H9 (cell line): ENCODE data around the gene KCNMB1. TPM values are rescaled to one million over a fixed set of nuclear protein-coding genes. Genes with fewer than 3 reads are reported as not detected.

Experiments
- DNase-seq: peaks from one replicate; pipeline ENCODE4 v3.0.0-alpha.2; 2017
- H2AFZ ChIP-seq: one replicate; pipeline ENCODE4 v1.6.1; 2013; ENCODE audit warnings: mild to moderate bottlenecking, low read length, control low read depth, moderate library complexity
- H2AK5ac ChIP-seq: 2 replicates; pipeline ENCODE4 v1.6.1; 2013; ENCODE audit warnings: low read length, control low read depth, mixed read lengths; ENCODE audit not compliant: insufficient read length
- H2BK120ac ChIP-seq: one replicate; pipeline ENCODE4 v1.6.1; 2013; ENCODE audit warnings: low read depth, mild to moderate bottlenecking, low read length, control low read depth, inconsistent platforms; ENCODE audit not compliant: poor library complexity, severe bottlenecking
- H2BK12ac ChIP-seq: 2 replicates; pipeline ENCODE4 v1.6.1; 2013; ENCODE audit warnings: low read length, control low read depth, mixed read lengths, low read depth; ENCODE audit not compliant: insufficient read length
- H2BK15ac ChIP-seq: 2 replicates; pipeline ENCODE4 v1.6.1; 2013; ENCODE audit warnings: low read depth, low read length, control low read depth
- H2BK20ac ChIP-seq: one replicate; pipeline ENCODE4 v1.6.1; 2013; ENCODE audit warnings: low read depth, mild to moderate bottlenecking, low read length, control low read depth, inconsistent platforms; ENCODE audit not compliant: poor library complexity, severe bottlenecking
- H2BK5ac ChIP-seq: 2 replicates; pipeline ENCODE4 v1.6.1; 2013; ENCODE audit warnings: low read length, control low read depth, mixed read lengths; ENCODE audit not compliant: insufficient read length
- H3K14ac ChIP-seq: 2 replicates; pipeline ENCODE4 v1.6.1; 2013; ENCODE audit warnings: low read length, control low read depth; ENCODE audit not compliant: insufficient read depth
- H3K18ac ChIP-seq: 2 replicates; pipeline ENCODE4 v1.6.1; 2013; ENCODE audit warnings: low read depth, mild to moderate bottlenecking, mixed read lengths, low read length, control low read depth; ENCODE audit not compliant: insufficient read length
- H3K23ac ChIP-seq: 2 replicates; pipeline ENCODE4 v1.6.1; 2013; ENCODE audit warnings: low read length, control low read depth, mixed read lengths, low read depth; ENCODE audit not compliant: insufficient read length
- H3K23me2 ChIP-seq: 2 replicates; pipeline ENCODE4 v1.6.1; 2013; ENCODE audit warnings: low read depth, mild to moderate bottlenecking, mixed read lengths, low read length, control low read depth; ENCODE audit not compliant: insufficient read length, poor library complexity, severe bottlenecking
- H3K27ac ChIP-seq: 2 replicates; pipeline ENCODE4 v1.5.1; 2013; ENCODE audit warnings: low read length, control low read depth, mixed read lengths, low read depth; ENCODE audit not compliant: insufficient read length
- H3K27me3 ChIP-seq: 2 replicates; pipeline ENCODE4 v1.6.1; 2013; ENCODE audit warnings: low read length, control low read depth, inconsistent platforms; ENCODE audit not compliant: insufficient read depth
- H3K4ac ChIP-seq: 2 replicates; pipeline ENCODE4 v1.6.1; 2013; ENCODE audit warnings: low read depth, mild to moderate bottlenecking, control low read depth, inconsistent platforms, low read length, moderate library complexity
- H3K4me1 ChIP-seq: 2 replicates; pipeline ENCODE4 v1.6.1; 2013; ENCODE audit warnings: low read length, control low read depth, inconsistent platforms; ENCODE audit not compliant: insufficient read depth
- H3K4me2 ChIP-seq: 2 replicates; pipeline ENCODE4 v1.6.1; 2013; ENCODE audit warnings: low read length, control low read depth, mixed read lengths; ENCODE audit not compliant: insufficient read length, insufficient read depth
- H3K56ac ChIP-seq: 2 replicates; pipeline ENCODE4 v1.6.1; 2013; ENCODE audit warnings: low read depth, mild to moderate bottlenecking, mixed read lengths, low read length, control low read depth; ENCODE audit not compliant: insufficient read length
- H3K79me1 ChIP-seq: 2 replicates; pipeline ENCODE4 v1.6.1; 2013; ENCODE audit warnings: low read depth, mild to moderate bottlenecking, moderate library complexity, low read length, control low read depth, inconsistent platforms; ENCODE audit not compliant: insufficient read depth, poor library complexity, severe bottlenecking
- H3K79me2 ChIP-seq: 2 replicates; pipeline ENCODE4 v1.6.1; 2013; ENCODE audit warnings: low read length, control low read depth, inconsistent platforms; ENCODE audit not compliant: insufficient read depth
- H3K9ac ChIP-seq: 2 replicates; pipeline ENCODE4 v1.6.1; 2013; ENCODE audit warnings: low read length, control low read depth, mixed read lengths; ENCODE audit not compliant: insufficient read length; ENCODE audit errors: extremely low read depth
- H3K9me3 ChIP-seq: one replicate; pipeline ENCODE4 v1.6.1; 2013; ENCODE audit warnings: low read depth, low read length, inconsistent platforms; ENCODE audit not compliant: control insufficient read depth
- H3T11ph ChIP-seq: one replicate; pipeline ENCODE4 v1.6.1; 2013; ENCODE audit warnings: mild to moderate bottlenecking, low read length, control low read depth, inconsistent platforms
- H4K20me1 ChIP-seq: one replicate; pipeline ENCODE4 v1.6.1; 2013; ENCODE audit not compliant: control insufficient read depth, insufficient read length, insufficient read depth
- H4K5ac ChIP-seq: 2 replicates; pipeline ENCODE4 v1.6.1; 2013; ENCODE audit warnings: low read depth, mild to moderate bottlenecking, mixed read lengths, low read length, control low read depth; ENCODE audit not compliant: insufficient read length
- H4K8ac ChIP-seq: replicated peaks from 2 replicates; pipeline ENCODE4 v1.6.1; 2013; ENCODE audit warnings: low read length, control low read depth, mixed read lengths, low read depth; ENCODE audit not compliant: insufficient read length
- H4K91ac ChIP-seq: 2 replicates; pipeline ENCODE4 v1.6.1; 2013; ENCODE audit warnings: low read depth, mild to moderate bottlenecking, moderate library complexity, mixed read lengths, low read length, control low read depth; ENCODE audit not compliant: insufficient read length
- H3K27ac Mint-ChIP-seq, 3 experiments: 2 replicates in 2 of 3; 3 replicates in 1 of 3; pipeline ENCODE4 v1.8.0; 2020 to 2021; ENCODE audit warnings: mixed read lengths in 3 of 3, mild to moderate bottlenecking in 1 of 3, moderate library complexity in 1 of 3
- H3K27me3 Mint-ChIP-seq: 2 replicates; pipeline ENCODE4 v1.8.0; 2021; ENCODE audit warnings: low read depth, mild to moderate bottlenecking, moderate library complexity, mixed read lengths
- H3K36me3 Mint-ChIP-seq, 3 experiments: 2 replicates in 2 of 3; 3 replicates in 1 of 3; pipeline ENCODE4 v1.8.0; 2020 to 2021; ENCODE audit warnings: low read depth in 3 of 3, mixed read lengths in 3 of 3; ENCODE audit not compliant: insufficient read depth in 1 of 3
- H3K4me1 Mint-ChIP-seq, 2 experiments: 2 replicates each; pipeline ENCODE4 v1.8.0; 2020; ENCODE audit warnings: mixed read lengths in 2 of 2
- H3K4me3 Mint-ChIP-seq, 2 experiments: 2 replicates in 1 of 2; 3 replicates in 1 of 2; pipeline ENCODE4 v1.8.0; 2020 to 2021; ENCODE audit warnings: mild to moderate bottlenecking in 2 of 2, mixed read lengths in 2 of 2, moderate library complexity in 1 of 2
- H3K9me3 Mint-ChIP-seq, 2 experiments: 2 replicates in 1 of 2; 3 replicates in 1 of 2; pipeline ENCODE4 v1.8.0; 2020; ENCODE audit warnings: mild to moderate bottlenecking in 2 of 2, mixed read lengths in 2 of 2, moderate library complexity in 1 of 2
- CTCF ChIP-seq: fragments of 200-600 bp; sonication (generic); conservative IDR thresholded peaks from 3 replicates; pipeline ENCODE4 v1.8.0; 2021; ENCODE audit warnings: antibody characterized with exemption, mild to moderate bottlenecking
- WGBS: extraction: QIAGEN DNeasy Blood & Tissue Kit; methylation state at CpG from one replicate; pipeline ENCODE4 v1.1.7; 2013; ENCODE audit warnings: missing lambda C conversion rate, low lambda C conversion rate, mixed read lengths; ENCODE audit not compliant: insufficient read length; ENCODE audit errors: extremely low coverage; 5-methylcytosine and 5-hydroxymethylcytosine counted together
- total RNA-seq: library from RNA; stranded (reverse); gene quantifications from 2 replicates; pipeline ENCODE4 v1.2.1, GENCODE V29; 2021

KCNMB1 gene
- total RNA-seq, 1 experiment from 2014 or later: 0.28 TPM

DNA sequence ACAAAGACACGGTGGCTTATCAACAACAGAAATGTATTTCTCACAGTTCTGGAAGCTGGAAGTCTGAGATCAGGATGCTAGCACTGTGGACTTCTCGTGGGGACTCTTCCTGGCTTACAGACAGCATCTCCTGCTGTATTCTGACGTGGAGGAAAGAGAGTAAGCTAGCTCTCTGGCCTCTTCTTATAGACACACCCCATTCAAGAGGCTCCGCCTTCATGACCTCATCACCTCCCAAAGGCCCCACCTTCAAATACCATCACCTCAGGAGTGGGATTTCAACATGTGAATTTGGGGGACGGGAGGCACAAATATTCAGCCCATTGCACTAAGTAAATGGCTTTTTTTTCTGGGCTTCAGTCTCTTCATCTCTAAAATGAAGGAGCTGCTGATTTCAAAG is 27.6 kb downstream of the KCNMB1 start:
- H2AK5ac ChIP-seq: no peak overlapping the region
- no peak overlapping the region for H3K4ac ChIP-seq
- no peaks in the 10 kb centered on the region for H3K79me1 ChIP-seq
- no peak overlapping the region for H3T11ph ChIP-seq
- H2BK12ac ChIP-seq: no peak overlapping the region
- no CpG with 5 or more reads among the region's 5 CpGs for WGBS
- no peak for DNase-seq
- no peak overlapping the region for H3K4me3 Mint-ChIP-seq
- H3K18ac ChIP-seq: no peak overlapping the region
- no peak overlapping the region for H4K91ac ChIP-seq
- peaks cover 1% of the 10 kb centered on the region for H3K27me3 Mint-ChIP-seq
- no peak overlapping the region for H2BK120ac ChIP-seq
- no peak overlapping the region for H2BK20ac ChIP-seq
- H3K4me1 Mint-ChIP-seq: peaks cover 15 to 28% of the 10 kb centered on the region in 2 experiments
- H3K14ac ChIP-seq: no peak overlapping the region
- no peak overlapping the region for H3K27ac Mint-ChIP-seq
- no peaks in the 10 kb centered on the region for H3K9me3 ChIP-seq
- H2BK5ac ChIP-seq: no peak overlapping the region
- no peak overlapping the region for H3K56ac ChIP-seq
- no peak overlapping the region for H3K23ac ChIP-seq
- no peak overlapping the region for H4K5ac ChIP-seq
- H3K27ac ChIP-seq: no peak overlapping the region
- no peak for TF ChIP-seq CTCF
- H3K4me1 ChIP-seq: no peaks in the 10 kb centered on the region; the same call in 1 of the 2 replicates
- H3K27me3 ChIP-seq: no peaks in the 10 kb centered on the region; the same call in 1 of the 2 replicates
- no peaks in the 10 kb centered on the region for H3K79me2 ChIP-seq
- H2AFZ ChIP-seq: no peak overlapping the region
- H3K4me2 ChIP-seq: no peak overlapping the region
- no peaks in the 10 kb centered on the region for H3K23me2 ChIP-seq
- H4K20me1 ChIP-seq: no peaks in the 10 kb centered on the region
- H2BK15ac ChIP-seq: no peak overlapping the region
- no peaks in the 10 kb centered on the region; a peak in 1 of 5 replicates for H3K9me3 Mint-ChIP-seq
- H3K9ac ChIP-seq: no peak overlapping the region
- H4K8ac ChIP-seq: no peak overlapping the region
- H3K36me3 Mint-ChIP-seq: no peaks in the 10 kb centered on the region; a peak in 1 of 7 replicates
